Suprapubic skin (tissue), 4 donors: ENCODE results near the gene SULT1C4. TPM values are rescaled to one million over a fixed set of nuclear protein-coding genes. Genes with fewer than 3 reads are reported as not detected.

Experiments
- DNase-seq, 2 donors: peaks; one replicate each; pipeline ENCODE4 v3.0.0-alpha.2; 2019; ENCODE audit warnings: low spot score in 2 of 2
- H3K27ac ChIP-seq: fragments of 200-600 bp; sonication (generic); one replicate; pipeline ENCODE4 v1.5.1; 2019
- H3K27me3 ChIP-seq: fragments of 200-600 bp; sonication (generic); one replicate; pipeline ENCODE4 v1.5.1; 2019
- H3K36me3 ChIP-seq: fragments of 200-600 bp; sonication (generic); one replicate; pipeline ENCODE4 v1.5.1; 2019
- H3K4me1 ChIP-seq: fragments of 200-600 bp; sonication (generic); one replicate; pipeline ENCODE4 v1.5.1; 2019
- H3K4me3 ChIP-seq: fragments of 200-600 bp; sonication (generic); one replicate; pipeline ENCODE4 v1.5.1; 2019; ENCODE audit warnings: mild to moderate bottlenecking
- H3K9me3 ChIP-seq: fragments of 200-600 bp; sonication (generic); one replicate; pipeline ENCODE4 v1.5.1; 2019
- EP300 ChIP-seq: sonication (generic); formaldehyde crosslinking; IDR thresholded peaks from one replicate; pipeline ENCODE4 v1.6.1; 2017; ENCODE audit warnings: antibody characterized with exemption
- POLR2A ChIP-seq, 2 donors: fragments of 450-650 bp; IDR thresholded peaks; one replicate each; pipeline ENCODE4 v1.6.1; 2017; ENCODE audit warnings: antibody characterized with exemption in 2 of 2, mild to moderate bottlenecking in 2 of 2, moderate library complexity in 2 of 2
- POLR2AphosphoS5 ChIP-seq, 3 donors: sonication (generic); formaldehyde crosslinking; IDR thresholded peaks; one replicate each; pipeline ENCODE4 v1.6.1; 2017; ENCODE audit warnings: antibody characterized with exemption in 3 of 3
- WGBS: methylation state at CpG from one replicate; pipeline ENCODE4 v1.1.5; 2018; 5-methylcytosine and 5-hydroxymethylcytosine counted together
- total RNA-seq, 4 donors: library from RNA; depleted of rRNA; stranded (reverse); fragments of >200 nt; gene quantifications; one replicate each; pipeline ENCODE4 v1.1.0, GENCODE V29; 2016
- TF ChIP-seq, protein P1 (sequence below), 2 donors: fragments of 200-600 bp in 1 of 2; fragments of 450-650 bp in 1 of 2; sonication (generic) in 1 of 2; IDR thresholded peaks; one replicate each; pipeline ENCODE4 v1.5.1; 2016 to 2019; ENCODE audit warnings: antibody characterized with exemption in 2 of 2, mild to moderate bottlenecking in 1 of 2, moderate library complexity in 1 of 2

The SULT1C4 gene
- total RNA-seq, 4 donors from 2014 or later, result 0.34 to 1.5 (median 0.48) TPM; not detected in 1

DNA sequence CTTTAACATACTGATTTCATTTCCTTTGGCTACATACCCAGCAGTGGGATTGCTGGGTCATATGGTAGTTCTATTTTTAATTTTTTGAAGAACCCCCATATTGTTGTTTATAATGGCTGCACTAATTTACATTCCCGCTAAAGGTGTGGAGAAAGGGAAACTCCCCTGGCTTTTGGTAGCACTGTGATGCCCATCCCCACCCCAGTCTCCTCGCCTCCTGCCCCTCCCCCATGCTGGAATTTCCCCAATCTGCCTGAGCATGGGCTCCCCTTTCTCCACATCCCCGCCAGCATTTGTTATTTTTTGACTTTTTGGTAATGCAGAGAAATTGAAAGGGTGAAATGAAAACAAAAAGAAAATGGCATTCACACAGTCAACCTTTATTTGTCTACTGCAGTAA is 30.0 kb upstream of the SULT1C4 start:
- WGBS, result 53% methylated on average over 3 of the region's 3 CpGs
- Histone ChIP-seq H3K27ac (no peak overlapping the region), H3K27me3 (peaks cover 3% of the 10 kb centered on the region), H3K4me3 (no peak overlapping the region), H3K36me3 (no peaks in the 10 kb centered on the region), H3K9me3 (no peaks in the 10 kb centered on the region), H3K4me1 (no peaks in the 10 kb centered on the region)
- DNase-seq, result no peak
- TF ChIP-seq POLR2A (IDR thresholded peaks at IDR 0.05) (no peak), POLR2AphosphoS5 (IDR thresholded peaks at IDR 0.05) (no peak), EP300 (no peak)
- TF ChIP-seq, protein P1, sequence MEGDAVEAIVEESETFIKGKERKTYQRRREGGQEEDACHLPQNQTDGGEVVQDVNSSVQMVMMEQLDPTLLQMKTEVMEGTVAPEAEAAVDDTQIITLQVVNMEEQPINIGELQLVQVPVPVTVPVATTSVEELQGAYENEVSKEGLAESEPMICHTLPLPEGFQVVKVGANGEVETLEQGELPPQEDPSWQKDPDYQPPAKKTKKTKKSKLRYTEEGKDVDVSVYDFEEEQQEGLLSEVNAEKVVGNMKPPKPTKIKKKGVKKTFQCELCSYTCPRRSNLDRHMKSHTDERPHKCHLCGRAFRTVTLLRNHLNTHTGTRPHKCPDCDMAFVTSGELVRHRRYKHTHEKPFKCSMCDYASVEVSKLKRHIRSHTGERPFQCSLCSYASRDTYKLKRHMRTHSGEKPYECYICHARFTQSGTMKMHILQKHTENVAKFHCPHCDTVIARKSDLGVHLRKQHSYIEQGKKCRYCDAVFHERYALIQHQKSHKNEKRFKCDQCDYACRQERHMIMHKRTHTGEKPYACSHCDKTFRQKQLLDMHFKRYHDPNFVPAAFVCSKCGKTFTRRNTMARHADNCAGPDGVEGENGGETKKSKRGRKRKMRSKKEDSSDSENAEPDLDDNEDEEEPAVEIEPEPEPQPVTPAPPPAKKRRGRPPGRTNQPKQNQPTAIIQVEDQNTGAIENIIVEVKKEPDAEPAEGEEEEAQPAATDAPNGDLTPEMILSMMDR (IDR thresholded peaks at IDR 0.05), result no peak

DNA sequence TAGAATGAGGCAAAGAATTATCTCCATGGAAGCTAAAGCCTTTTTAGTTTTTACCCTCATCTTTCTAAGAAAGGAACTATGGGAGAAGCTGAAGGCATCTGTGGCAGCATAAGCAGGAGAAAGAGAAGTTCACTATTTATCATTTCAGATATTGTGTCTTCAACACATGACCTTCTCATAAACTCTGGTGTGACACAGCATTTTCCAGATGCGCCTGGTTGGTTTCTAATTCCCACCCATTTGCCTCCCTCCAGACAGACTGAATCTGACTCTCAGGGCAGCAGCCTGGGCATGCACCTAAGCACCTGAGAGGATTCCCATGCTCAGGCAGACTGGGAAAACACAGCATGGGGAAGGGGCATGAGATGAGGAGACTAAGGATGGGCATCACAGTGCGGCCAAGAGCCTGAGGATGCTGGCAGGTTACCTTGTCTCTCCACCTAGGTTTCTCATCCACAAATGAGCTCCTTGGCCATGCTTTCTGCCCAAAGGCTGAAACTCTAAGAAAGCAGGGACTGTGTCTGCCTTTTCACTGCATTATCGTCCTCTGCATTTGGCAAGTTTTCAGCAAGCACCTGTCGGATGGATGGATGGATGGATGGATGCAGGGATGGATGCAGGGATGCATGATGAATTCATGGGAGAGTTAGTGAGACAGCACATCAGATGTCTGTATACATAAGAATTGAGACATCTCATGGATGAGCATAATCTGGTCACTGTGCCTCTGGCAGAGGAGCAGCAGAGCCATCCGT is 28.8 kb upstream of the SULT1C4 start:
- no peaks in the 10 kb centered on the region for H3K36me3 ChIP-seq
- H3K27ac ChIP-seq, result no peak overlapping the region
- H3K4me1 ChIP-seq, result no peaks in the 10 kb centered on the region
- no peak for DNase-seq
- H3K27me3 ChIP-seq, result peaks cover 3% of the 10 kb centered on the region
- WGBS, result 81% methylated on average over 4 of the region's 5 CpGs
- H3K4me3 ChIP-seq, result no peak overlapping the region
- H3K9me3 ChIP-seq, result no peaks in the 10 kb centered on the region
- TF ChIP-seq, protein P1 (IDR thresholded peaks at IDR 0.05), result no peak
- TF ChIP-seq EP300, result no peak
- TF ChIP-seq POLR2AphosphoS5 (IDR thresholded peaks at IDR 0.05), result no peak
- TF ChIP-seq POLR2A (IDR thresholded peaks at IDR 0.05), result no peak

DNA sequence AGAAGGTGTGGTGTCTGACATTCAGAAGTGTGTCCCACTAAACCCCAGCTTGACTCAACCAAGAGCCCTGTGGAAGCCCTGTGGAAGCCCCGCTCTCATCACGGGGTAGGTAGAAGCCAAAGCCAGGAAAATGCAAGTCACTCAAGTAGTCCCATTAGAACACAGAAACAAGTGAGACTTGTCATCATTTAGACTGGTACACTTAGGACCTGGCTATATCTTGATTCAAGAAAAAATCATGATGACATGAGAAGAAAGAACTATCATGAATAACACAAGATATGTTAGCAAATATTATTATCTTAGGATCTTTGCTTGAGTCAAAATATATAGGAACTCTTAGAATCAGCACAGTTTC is 28.2 kb upstream of the SULT1C4 start:
- 84% methylated on average over 2 of the region's 2 CpGs for WGBS

DNA sequence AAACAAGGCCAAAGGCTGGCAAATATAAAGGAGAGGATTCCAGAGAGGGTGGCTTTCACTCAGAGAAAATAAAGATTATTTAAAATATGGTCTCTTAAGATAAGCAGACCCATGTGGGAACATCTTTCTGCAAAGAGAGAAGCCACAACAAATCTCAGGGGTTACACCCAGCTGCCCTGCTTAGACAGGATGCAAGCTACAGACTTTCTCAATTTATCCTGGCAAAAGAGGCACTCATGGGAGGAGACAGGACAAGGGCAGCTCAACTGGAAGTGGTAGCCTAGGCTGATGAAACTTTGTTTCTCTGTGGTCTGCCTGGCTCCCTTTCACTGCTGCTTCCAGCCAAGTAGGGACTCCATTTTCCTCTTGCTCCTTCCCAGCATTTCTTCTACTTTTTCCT is 25.9 kb upstream of the SULT1C4 start:
- Histone ChIP-seq H3K9me3 (no peaks in the 10 kb centered on the region), H3K4me3 (no peak overlapping the region), H3K4me1 (no peaks in the 10 kb centered on the region), H3K36me3 (no peaks in the 10 kb centered on the region), H3K27me3 (no peaks in the 10 kb centered on the region), H3K27ac (no peak overlapping the region)
- TF ChIP-seq, protein P1 (IDR thresholded peaks at IDR 0.05), result no peak
- TF ChIP-seq POLR2AphosphoS5 (IDR thresholded peaks at IDR 0.05), result no peak
- TF ChIP-seq EP300, result no peak
- no peak for TF ChIP-seq POLR2A (IDR thresholded peaks at IDR 0.05)
- DNase-seq, result no peak

More for the DNA sequence above, 28.2 kb upstream of the SULT1C4 start:
- TF ChIP-seq, protein P1 (IDR thresholded peaks at IDR 0.05), result no peak
- no peak for TF ChIP-seq POLR2AphosphoS5 (IDR thresholded peaks at IDR 0.05)
- TF ChIP-seq EP300, result no peak
- Histone ChIP-seq H3K27me3 (peaks cover 3% of the 10 kb centered on the region), H3K36me3 (no peaks in the 10 kb centered on the region), H3K9me3 (no peaks in the 10 kb centered on the region), H3K4me1 (no peaks in the 10 kb centered on the region), H3K27ac (no peak overlapping the region), H3K4me3 (no peak overlapping the region)
- DNase-seq, result no peak

DNA sequence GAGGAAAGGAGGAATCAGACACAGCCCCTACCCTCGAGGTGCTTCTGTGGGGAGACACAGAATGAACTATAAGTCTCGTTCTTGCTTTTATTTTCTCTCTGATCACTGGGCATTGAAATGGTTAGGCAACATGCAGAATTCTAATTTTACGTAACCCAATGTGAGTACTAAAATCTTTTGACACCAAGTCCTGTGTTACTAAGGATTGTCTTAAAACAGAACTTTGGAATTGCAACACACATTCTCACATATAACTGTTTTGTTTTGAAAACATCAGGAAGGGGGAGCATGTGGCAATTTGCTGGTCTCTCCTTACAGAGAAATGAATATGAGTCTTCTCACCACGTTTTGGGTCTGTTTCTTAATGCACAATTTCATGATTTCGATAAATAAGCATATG is 23.6 kb upstream of the SULT1C4 start:
- H3K9me3 ChIP-seq, result no peaks in the 10 kb centered on the region
- H3K27me3 ChIP-seq, result no peaks in the 10 kb centered on the region
- H3K36me3 ChIP-seq, result no peaks in the 10 kb centered on the region
- no peak for TF ChIP-seq EP300
- TF ChIP-seq, protein P1 (IDR thresholded peaks at IDR 0.05), result no peak
- no peak for TF ChIP-seq POLR2A (IDR thresholded peaks at IDR 0.05)
- no peak for TF ChIP-seq POLR2AphosphoS5 (IDR thresholded peaks at IDR 0.05)
- no peak overlapping the region for H3K27ac ChIP-seq
- H3K4me3 ChIP-seq, result no peak overlapping the region
- no peaks in the 10 kb centered on the region for H3K4me1 ChIP-seq
- DNase-seq, result no peak
- 69% methylated on average over 5 of the region's 5 CpGs for WGBS
